ENCODE data around the gene SLC49A3.

Gene SLC49A3

DNA sequence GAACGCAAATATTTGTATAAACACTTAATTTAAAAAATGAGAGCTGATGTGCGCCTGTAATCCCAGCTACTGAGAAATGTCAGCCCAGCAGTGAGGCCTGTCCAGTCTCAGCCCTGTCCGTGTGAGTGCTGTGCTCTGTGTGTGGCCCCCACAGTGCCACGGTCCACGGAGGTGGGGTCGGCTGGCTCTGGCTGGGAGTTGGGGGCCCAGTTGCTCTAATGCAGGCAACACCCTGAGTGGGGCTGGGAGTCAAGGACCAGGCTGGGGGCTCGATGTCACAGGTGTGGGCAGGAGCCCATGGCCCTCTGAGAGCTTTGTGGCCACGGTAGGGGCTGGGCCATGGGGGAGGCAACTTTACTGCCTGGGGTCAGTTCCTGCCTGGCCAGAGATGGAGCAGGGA lies 29.5 kb upstream of the SLC49A3 start:
- DNase-seq (ENCODE audit: low spot score): no peak
- no peak for TF ChIP-seq CTCF (IDR thresholded peaks at IDR 0.05; ENCODE audit: extremely low read depth, missing control alignments)

GRCh38 chr4:717601-718320 lies 28.8 kb upstream of the SLC49A3 start:
- DNase-seq (ENCODE audit: low spot score): no peak
- no peak for TF ChIP-seq CTCF (IDR thresholded peaks at IDR 0.05; ENCODE audit: extremely low read depth, missing control alignments)

DNA sequence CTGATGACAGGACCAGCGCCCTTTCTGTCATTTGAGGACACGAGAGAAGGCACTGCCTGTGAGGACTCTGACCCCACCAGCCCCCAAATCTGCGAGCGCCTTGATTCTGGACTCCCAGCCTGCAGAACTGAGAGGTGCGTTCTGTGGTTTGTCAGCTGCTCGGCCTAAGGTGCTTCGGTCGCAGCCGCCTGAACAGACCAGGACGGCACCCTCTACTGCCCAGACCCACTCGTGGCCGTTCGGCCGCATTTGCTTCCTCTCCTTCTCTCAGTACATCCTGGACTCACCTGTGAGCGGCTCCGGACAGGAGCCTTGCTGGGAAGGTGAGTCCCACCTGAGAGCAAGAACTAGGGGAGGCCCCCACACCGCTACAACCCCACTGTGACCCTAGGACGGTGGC lies 25.1 kb upstream of the SLC49A3 start:
- TF ChIP-seq CTCF (IDR thresholded peaks at IDR 0.05; ENCODE audit: extremely low read depth, missing control alignments): no peak
- DNase-seq (ENCODE audit: low spot score): no peak

- no peak for TF ChIP-seq CTCF (IDR thresholded peaks at IDR 0.05; ENCODE audit: extremely low read depth, missing control alignments)
- DNase-seq (ENCODE audit: low spot score): no peak
Measured at GRCh38 chr4:712916-713632, 24.1 kb upstream of the SLC49A3 start.

DNA sequence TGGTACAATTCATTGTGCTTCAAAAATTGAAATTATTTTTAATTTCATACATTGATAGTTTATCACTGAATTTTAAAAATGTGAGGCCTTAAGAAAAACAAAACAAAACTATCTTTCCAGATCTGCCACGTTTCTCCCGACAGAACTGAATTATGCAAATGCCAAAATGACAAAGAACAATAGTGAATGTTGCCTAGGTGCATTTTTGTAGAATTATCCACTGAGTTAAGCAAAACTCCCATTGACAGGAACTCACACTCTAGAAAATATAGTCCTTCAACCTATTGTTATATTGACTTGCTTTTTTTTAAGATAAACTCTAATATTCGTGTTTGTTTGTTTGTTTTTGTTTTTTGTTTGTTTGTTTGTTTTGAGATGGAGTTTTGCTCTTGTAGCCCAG lies 23.1 kb upstream of the SLC49A3 start:
- no peak for TF ChIP-seq CTCF (IDR thresholded peaks at IDR 0.05; ENCODE audit: extremely low read depth, missing control alignments)
- no peak for DNase-seq (ENCODE audit: low spot score)

DNA sequence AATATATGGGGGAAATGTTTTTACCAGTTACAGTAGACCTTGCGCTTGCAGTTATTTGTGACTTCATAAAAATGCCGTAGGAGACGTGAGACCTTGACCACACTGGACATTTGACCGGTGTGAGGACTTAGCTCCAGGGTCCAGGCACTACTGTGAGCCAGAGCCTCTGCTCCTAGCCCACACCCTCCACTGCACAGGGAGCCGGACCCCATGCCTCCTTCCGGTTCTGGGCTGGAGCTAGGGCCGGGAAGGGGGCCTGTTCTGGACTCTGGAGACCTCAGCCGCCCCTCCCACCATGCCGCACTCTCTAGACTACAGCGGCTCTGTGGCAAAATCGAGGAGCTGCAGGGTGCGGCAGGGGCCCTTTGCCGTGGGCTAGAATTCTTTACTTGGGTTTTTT lies 22.0 kb upstream of the SLC49A3 start:
- TF ChIP-seq CTCF (IDR thresholded peaks at IDR 0.05; ENCODE audit: extremely low read depth, missing control alignments): no peak
- no peak for DNase-seq (ENCODE audit: low spot score)

- no peak for TF ChIP-seq CTCF (IDR thresholded peaks at IDR 0.05; ENCODE audit: extremely low read depth, missing control alignments)
- DNase-seq (ENCODE audit: low spot score): no peak
Measured at GRCh38 chr4:710116-710515, 21.2 kb upstream of the SLC49A3 start.
